Neuronal stem cell (in vitro differentiated cells): ENCODE measurements around the gene XIAP.

Experiments
- DNase-seq: peaks from one replicate; pipeline ENCODE4 v3.0.0-alpha.2; 2013; ENCODE audit warnings: low spot score
- H2AFZ ChIP-seq: one replicate; pipeline ENCODE4 v1.6.1; 2013; ENCODE audit warnings: mild to moderate bottlenecking, low read length, inconsistent platforms
- H2AK5ac ChIP-seq: 2 replicates; pipeline ENCODE4 v1.6.1; 2013; ENCODE audit warnings: low read depth, mild to moderate bottlenecking, inconsistent platforms, low read length, moderate library complexity, mixed read lengths
- H2BK120ac ChIP-seq: 2 replicates; pipeline ENCODE4 v1.6.1; 2013; ENCODE audit warnings: low read depth, mild to moderate bottlenecking, inconsistent platforms, low read length, moderate library complexity, mixed read lengths
- H2BK12ac ChIP-seq: one replicate; pipeline ENCODE4 v1.6.1; 2013; ENCODE audit warnings: low read length, inconsistent platforms
- H2BK15ac ChIP-seq: 2 replicates; pipeline ENCODE4 v1.6.1; 2013; ENCODE audit warnings: mild to moderate bottlenecking, low read length, inconsistent platforms, mixed read lengths
- H2BK5ac ChIP-seq: one replicate; pipeline ENCODE4 v1.6.1; 2013; ENCODE audit warnings: inconsistent platforms, mild to moderate bottlenecking, low read length, moderate library complexity
- H3K14ac ChIP-seq: one replicate; pipeline ENCODE4 v1.6.1; 2013; ENCODE audit warnings: low read length, inconsistent platforms
- H3K18ac ChIP-seq: 2 replicates; pipeline ENCODE4 v1.6.1; 2013; ENCODE audit warnings: low read length, inconsistent platforms
- H3K23ac ChIP-seq: 2 replicates; pipeline ENCODE4 v1.6.1; 2013; ENCODE audit warnings: low read depth, mild to moderate bottlenecking, mixed read lengths, low read length, inconsistent platforms; ENCODE audit not compliant: poor library complexity
- H3K27ac ChIP-seq: replicated peaks from 3 replicates; pipeline ENCODE4 v1.5.1; 2013; ENCODE audit warnings: low read length, inconsistent platforms
- H3K27me3 ChIP-seq, 3 experiments: 2 replicates each; pipeline ENCODE4 v1.6.1; 2013; ENCODE audit warnings: low read length in 3 of 3, mild to moderate bottlenecking in 2 of 3, inconsistent platforms in 1 of 3, low read depth in 1 of 3, mixed read lengths in 1 of 3, moderate library complexity in 1 of 3; ENCODE audit not compliant: control insufficient read depth in 3 of 3, insufficient read depth in 3 of 3
- H3K36me3 ChIP-seq, 2 donors: replicated peaks in 1 of 2; 2 replicates each; pipeline ENCODE4 v1.6.1; 2013; ENCODE audit warnings: low read length in 2 of 2; ENCODE audit not compliant: control insufficient read depth in 2 of 2, insufficient read depth in 2 of 2
- H3K4ac ChIP-seq: 2 replicates; pipeline ENCODE4 v1.6.1; 2013; ENCODE audit warnings: inconsistent platforms, mild to moderate bottlenecking, low read length, moderate library complexity
- H3K4me1 ChIP-seq, 2 donors: 1 replicate in 1 of 2; 2 replicates in 1 of 2; pipeline ENCODE4 v1.6.1; 2013; ENCODE audit warnings: low read length in 2 of 2, low read depth in 1 of 2; ENCODE audit not compliant: control insufficient read depth in 2 of 2, insufficient read depth in 1 of 2
- H3K4me2 ChIP-seq: one replicate; pipeline ENCODE4 v1.6.1; 2013; ENCODE audit warnings: mild to moderate bottlenecking, low read length, inconsistent platforms; ENCODE audit not compliant: insufficient read depth, poor library complexity, severe bottlenecking
- H3K4me3 ChIP-seq, 2 donors: 2 replicates each; pipeline ENCODE4 v1.5.1; 2013; ENCODE audit warnings: low read length in 2 of 2, mild to moderate bottlenecking in 2 of 2, inconsistent platforms in 1 of 2, moderate library complexity in 1 of 2
- H3K79me1 ChIP-seq: one replicate; pipeline ENCODE4 v1.6.1; 2013; ENCODE audit warnings: low read depth, mild to moderate bottlenecking, inconsistent platforms, low read length, moderate library complexity
- H3K9ac ChIP-seq: one replicate; pipeline ENCODE4 v1.6.1; 2013; ENCODE audit warnings: mild to moderate bottlenecking, low read depth, low read length, inconsistent platforms; ENCODE audit not compliant: poor library complexity
- H3K9me3 ChIP-seq, 2 donors: replicated peaks in 1 of 2; 2 replicates each; pipeline versions ENCODE3 to v1.6.1; 2013; ENCODE audit warnings: low read length in 2 of 2, mild to moderate bottlenecking in 2 of 2, inconsistent platforms in 1 of 2, low read depth in 1 of 2, mixed read lengths in 1 of 2, moderate library complexity in 1 of 2; ENCODE audit not compliant: control insufficient read depth in 2 of 2, insufficient read depth in 1 of 2
- H4K8ac ChIP-seq: one replicate; pipeline ENCODE4 v1.6.1; 2013; ENCODE audit warnings: low read depth, mild to moderate bottlenecking, inconsistent platforms, low read length, moderate library complexity
- H4K91ac ChIP-seq: one replicate; pipeline ENCODE4 v1.6.1; 2013; ENCODE audit warnings: low read length, low read depth, mild to moderate bottlenecking, inconsistent platforms; ENCODE audit not compliant: poor library complexity
- WGBS, 2 donors: extraction: QIAGEN DNeasy Blood & Tissue Kit; methylation state at CpG; one replicate each; pipeline ENCODE4 v1.1.7; 2013; ENCODE audit warnings: missing lambda C conversion rate in 2 of 2, mixed read lengths in 1 of 2; ENCODE audit not compliant: insufficient read length in 2 of 2, insufficient replicate concordance in 1 of 2; ENCODE audit errors: extremely low coverage in 2 of 2; 5-methylcytosine and 5-hydroxymethylcytosine counted together

The XIAP gene

DNA sequence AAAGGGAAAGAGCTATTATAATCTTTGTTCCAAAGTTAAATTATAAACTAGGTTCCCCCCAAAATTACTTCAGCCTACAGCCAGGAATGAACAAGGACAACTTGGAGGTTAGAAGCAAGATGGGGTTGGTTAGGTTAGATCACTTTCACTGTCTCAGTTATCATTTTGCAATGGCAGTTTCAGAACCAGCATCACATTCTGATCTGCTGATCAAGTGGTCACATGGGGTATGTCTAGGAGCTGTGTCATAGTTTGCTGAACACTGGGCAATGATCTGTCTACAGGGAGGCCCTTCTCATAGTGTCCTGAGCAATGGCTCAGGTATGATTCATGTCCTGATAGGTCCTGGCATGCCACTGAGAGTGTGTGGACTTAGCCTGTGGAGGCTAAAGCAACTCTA, 41.6 kb upstream of the XIAP start:
- no peak overlapping the region for H3K14ac ChIP-seq
- DNase-seq = no peak
- H2BK12ac ChIP-seq = no peak overlapping the region
- no peak overlapping the region for H3K27ac ChIP-seq
- H4K8ac ChIP-seq = no peak overlapping the region
- H2BK120ac ChIP-seq = no peak overlapping the region
- H3K4me2 ChIP-seq = no peak overlapping the region
- no peaks in the 10 kb centered on the region for H3K79me1 ChIP-seq
- H3K9me3 ChIP-seq = no peaks in the 10 kb centered on the region
- H3K18ac ChIP-seq = no peak overlapping the region
- H2BK15ac ChIP-seq = no peak overlapping the region
- no peak overlapping the region for H3K4ac ChIP-seq
- no peak overlapping the region for H2AK5ac ChIP-seq
- H3K4me3 ChIP-seq = no peak overlapping the region
- H2AFZ ChIP-seq = no peak overlapping the region
- no peak overlapping the region for H2BK5ac ChIP-seq
- H3K23ac ChIP-seq = no peak overlapping the region
- H3K36me3 ChIP-seq = no peaks in the 10 kb centered on the region
- no peak overlapping the region for H4K91ac ChIP-seq
- H3K4me1 ChIP-seq = no peaks in the 10 kb centered on the region
- no peak overlapping the region for H3K9ac ChIP-seq
- H3K27me3 ChIP-seq = no peaks in the 10 kb centered on the region

DNA sequence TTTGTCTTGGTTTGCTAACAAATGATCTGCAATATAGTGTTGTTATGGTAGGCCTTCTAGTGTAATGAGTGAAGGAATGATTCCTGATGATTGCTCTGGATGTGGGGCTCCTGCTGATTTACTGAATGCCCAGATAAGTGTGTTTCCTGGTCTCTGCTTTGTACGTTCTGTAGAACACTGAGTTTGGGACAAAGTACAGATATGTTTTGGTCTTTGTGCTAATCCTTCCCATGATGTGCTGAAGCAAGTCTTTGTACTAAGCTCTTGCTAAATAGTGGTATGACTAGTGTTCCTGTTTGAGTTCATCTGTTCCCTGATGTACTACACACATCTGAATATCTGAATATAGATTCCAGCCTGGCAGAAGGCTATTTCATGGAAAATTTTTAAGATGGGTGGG, 36.9 kb upstream of the XIAP start:
- Histone ChIP-seq H3K4ac (no peak overlapping the region), H2AFZ (no peak overlapping the region), H3K27ac (no peak overlapping the region), H2BK5ac (no peak overlapping the region), H3K14ac (no peak overlapping the region), H3K27me3 (no peaks in the 10 kb centered on the region), H3K23ac (no peak overlapping the region), H3K9me3 (no peaks in the 10 kb centered on the region), H3K79me1 (no peaks in the 10 kb centered on the region), H4K91ac (no peak overlapping the region), H2BK120ac (no peak overlapping the region), H3K18ac (no peak overlapping the region), H3K9ac (no peak overlapping the region), H4K8ac (no peak overlapping the region), H3K36me3 (no peaks in the 10 kb centered on the region), H2BK15ac (no peak overlapping the region), H2BK12ac (no peak overlapping the region), H3K4me3 (no peak overlapping the region), H3K4me2 (no peak overlapping the region), H2AK5ac (no peak overlapping the region), H3K4me1 (no peaks in the 10 kb centered on the region)
- WGBS, 2 donors = no CpG with 5 or more reads among the region's 1 CpG
- DNase-seq = no peak

DNA sequence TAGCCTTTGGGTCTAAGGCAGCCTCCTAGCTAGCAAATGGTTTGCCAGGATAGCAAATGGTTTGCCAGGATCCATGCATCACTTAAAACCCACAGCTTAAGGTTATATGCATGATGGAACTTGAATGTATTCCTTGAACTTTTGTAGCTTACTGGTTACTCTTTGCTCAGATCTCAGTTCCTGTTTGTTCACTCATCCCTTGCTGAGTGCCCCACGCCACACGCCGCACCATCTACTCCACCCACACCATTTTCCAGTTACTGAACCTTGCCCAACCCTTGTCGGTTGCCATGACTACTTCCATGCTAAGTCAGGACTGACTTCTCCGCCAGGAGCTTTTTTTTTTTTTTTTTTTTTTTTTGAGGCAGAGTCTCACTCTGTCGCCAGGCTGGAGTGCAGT, 29.5 kb upstream of the XIAP start:
- Histone ChIP-seq H3K9ac (no peak overlapping the region), H3K4me3 (no peak overlapping the region), H3K9me3 (no peaks in the 10 kb centered on the region), H3K36me3 (no peaks in the 10 kb centered on the region), H2BK15ac (no peak overlapping the region), H4K91ac (no peak overlapping the region), H2AK5ac (no peak overlapping the region), H3K4me1 (no peaks in the 10 kb centered on the region), H3K18ac (no peak overlapping the region), H3K27me3 (no peaks in the 10 kb centered on the region), H2BK120ac (no peak overlapping the region), H2BK12ac (no peak overlapping the region), H3K4me2 (no peak overlapping the region), H4K8ac (no peak overlapping the region), H3K79me1 (no peaks in the 10 kb centered on the region), H2AFZ (no peak overlapping the region), H3K14ac (no peak overlapping the region), H3K27ac (no peak overlapping the region), H2BK5ac (no peak overlapping the region), H3K23ac (no peak overlapping the region), H3K4ac (no peak overlapping the region)
- no CpG with 5 or more reads among the region's 6 CpGs for WGBS, 2 donors
- no peak for DNase-seq

- no peak overlapping the region for H3K4me3 ChIP-seq
- no peaks in the 10 kb centered on the region for H3K36me3 ChIP-seq
- H2BK15ac ChIP-seq = no peak overlapping the region
- no peak overlapping the region for H3K4ac ChIP-seq
- no peak overlapping the region for H2AFZ ChIP-seq
- H3K18ac ChIP-seq = no peak overlapping the region
- no peak overlapping the region for H2BK5ac ChIP-seq
- H2BK120ac ChIP-seq = no peak overlapping the region
- no peak overlapping the region for H3K9ac ChIP-seq
- H3K4me2 ChIP-seq = no peak overlapping the region
- no peak overlapping the region for H2BK12ac ChIP-seq
- no peaks in the 10 kb centered on the region for H3K4me1 ChIP-seq
- H4K91ac ChIP-seq = no peak overlapping the region
- no peak overlapping the region for H2AK5ac ChIP-seq
- no peaks in the 10 kb centered on the region for H3K79me1 ChIP-seq
- no peak overlapping the region for H3K23ac ChIP-seq
- H4K8ac ChIP-seq = no peak overlapping the region
- no peak overlapping the region for H3K27ac ChIP-seq
- no peaks in the 10 kb centered on the region for H3K9me3 ChIP-seq
- DNase-seq = peak; percentile 37
- no peaks in the 10 kb centered on the region for H3K27me3 ChIP-seq
- no peak overlapping the region for H3K14ac ChIP-seq
- no CpG with 5 or more reads among the region's 7 CpGs for whole genome bisulfite sequencing, 2 donors
Observed at GRCh38 chrX:123833387-123833786, 26.5 kb upstream of the XIAP start.
